ENCODE measurements around the gene PLAGL1. TPM values are rescaled to one million over a fixed set of nuclear protein-coding genes. Genes with fewer than 3 reads are reported as not detected.

Gene PLAGL1
- total RNA-seq, 6 experiments from 2014 or later, result 0.74 to 3.2 (median 1.6) TPM

DNA sequence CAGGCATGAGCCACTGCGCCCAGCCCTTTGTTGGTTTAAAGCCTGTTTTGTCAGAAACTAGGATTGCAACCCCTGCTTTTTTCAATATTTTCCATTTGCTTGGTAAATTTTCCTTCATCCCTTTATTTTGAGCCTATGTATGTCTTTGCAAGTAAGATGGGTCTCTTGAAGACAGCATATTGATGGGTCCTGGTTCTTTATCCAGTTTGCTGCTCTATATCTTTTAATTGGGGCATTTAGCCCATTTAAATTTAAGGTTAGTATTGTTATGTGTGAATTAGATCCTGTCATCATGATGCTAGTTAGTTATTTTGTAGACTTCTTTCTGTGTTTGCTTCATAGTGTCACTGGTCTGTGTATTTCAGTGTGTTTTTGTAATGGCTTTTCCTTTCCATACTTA is 97.0 kb downstream of the PLAGL1 start:
- Histone ChIP-seq H3K27me3 (no peaks in the 10 kb centered on the region), H3K4me1 (no peaks in the 10 kb centered on the region), H3K9me3 (no peaks in the 10 kb centered on the region), H3K4me3 (no peak overlapping the region), H3K27ac (no peak overlapping the region), H3K36me3 (no peaks in the 10 kb centered on the region)
- DNase-seq (no peak), ATAC-seq (no peak)
- WGBS (ENCODE audit: insufficient coverage, low coverage, low lambda C conversion rate, missing lambda C conversion rate), result 100% methylated on average over 1 of the region's 1 CpG
- TF ChIP-seq POLR2A (IDR thresholded peaks at IDR 0.05), result no peak
- TF ChIP-seq, protein P1, sequence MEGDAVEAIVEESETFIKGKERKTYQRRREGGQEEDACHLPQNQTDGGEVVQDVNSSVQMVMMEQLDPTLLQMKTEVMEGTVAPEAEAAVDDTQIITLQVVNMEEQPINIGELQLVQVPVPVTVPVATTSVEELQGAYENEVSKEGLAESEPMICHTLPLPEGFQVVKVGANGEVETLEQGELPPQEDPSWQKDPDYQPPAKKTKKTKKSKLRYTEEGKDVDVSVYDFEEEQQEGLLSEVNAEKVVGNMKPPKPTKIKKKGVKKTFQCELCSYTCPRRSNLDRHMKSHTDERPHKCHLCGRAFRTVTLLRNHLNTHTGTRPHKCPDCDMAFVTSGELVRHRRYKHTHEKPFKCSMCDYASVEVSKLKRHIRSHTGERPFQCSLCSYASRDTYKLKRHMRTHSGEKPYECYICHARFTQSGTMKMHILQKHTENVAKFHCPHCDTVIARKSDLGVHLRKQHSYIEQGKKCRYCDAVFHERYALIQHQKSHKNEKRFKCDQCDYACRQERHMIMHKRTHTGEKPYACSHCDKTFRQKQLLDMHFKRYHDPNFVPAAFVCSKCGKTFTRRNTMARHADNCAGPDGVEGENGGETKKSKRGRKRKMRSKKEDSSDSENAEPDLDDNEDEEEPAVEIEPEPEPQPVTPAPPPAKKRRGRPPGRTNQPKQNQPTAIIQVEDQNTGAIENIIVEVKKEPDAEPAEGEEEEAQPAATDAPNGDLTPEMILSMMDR (IDR thresholded peaks at IDR 0.05), result no peak
- intact Hi-C loops (cut with DNase I), result no loop called here

DNA sequence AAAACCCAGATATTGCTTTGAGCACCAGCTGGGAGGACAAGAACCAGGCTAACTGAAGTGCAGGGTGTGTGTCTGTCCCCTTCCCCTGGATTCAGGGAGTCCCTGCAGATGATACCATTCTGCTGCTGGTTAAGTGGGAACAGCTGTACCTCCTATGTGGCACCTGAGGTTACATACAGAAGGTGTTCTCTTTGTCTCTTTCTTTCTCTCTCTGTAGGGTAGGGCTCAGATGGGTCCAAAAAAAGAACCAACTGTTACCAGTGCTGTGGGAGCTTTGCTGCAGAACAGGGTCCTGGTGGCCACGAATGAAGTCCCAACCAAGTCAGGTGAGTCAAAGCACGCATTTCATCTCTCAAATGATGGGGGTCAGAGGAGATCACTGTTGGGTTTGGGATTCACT is 105.2 kb downstream of the PLAGL1 start:
- intact Hi-C loops (cut with DNase I), result no loop called here
- no peak for DNase-seq
- no peak for TF ChIP-seq POLR2A (IDR thresholded peaks at IDR 0.05)
- TF ChIP-seq, protein P1 (IDR thresholded peaks at IDR 0.05), result no peak

DNA sequence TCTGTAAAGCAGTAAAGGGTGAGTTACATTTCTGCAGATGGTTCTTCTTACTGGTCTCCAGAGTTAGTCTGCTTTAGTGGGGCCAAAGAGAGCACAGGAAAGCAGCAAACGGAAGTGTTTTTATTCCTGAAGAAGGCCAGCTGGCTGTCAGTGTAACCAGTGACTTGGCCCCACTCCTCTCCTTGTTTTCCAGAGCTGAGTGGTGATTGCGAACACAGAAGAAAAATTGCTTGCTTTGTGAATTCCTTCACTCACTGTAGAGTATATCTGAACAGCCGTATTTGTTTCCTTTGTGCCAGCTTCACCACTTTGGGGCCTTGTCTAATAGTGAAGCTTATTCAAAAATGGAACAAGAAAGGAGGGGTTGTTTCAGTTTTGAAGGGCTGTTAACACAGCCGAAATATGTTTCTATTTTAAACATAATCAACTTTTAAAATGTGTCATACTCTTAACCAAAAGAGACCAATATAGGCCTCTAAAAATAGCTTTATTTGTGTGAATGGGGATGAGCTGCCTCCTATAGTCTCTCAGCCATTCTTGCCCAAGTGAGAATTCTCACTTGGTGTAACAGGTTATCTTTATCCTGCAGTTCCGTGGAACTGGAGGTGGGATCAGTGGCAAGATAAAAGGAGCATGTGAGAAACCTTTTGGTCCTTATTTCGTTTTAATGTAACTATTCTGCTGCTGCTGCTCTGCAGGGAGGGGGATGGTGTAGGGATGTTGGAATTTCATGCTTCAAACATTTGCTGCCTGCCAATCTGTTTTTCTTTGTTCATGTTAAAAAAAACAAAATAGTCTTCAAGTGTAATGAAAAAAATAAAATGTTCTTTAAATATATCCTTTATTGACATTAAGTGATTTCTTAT is 105.9 kb downstream of the PLAGL1 start:
- no peaks in the 10 kb centered on the region for H3K27me3 ChIP-seq
- DNase-seq (no peak), ATAC-seq (peak; percentile 27 to 64 (median 49))
- no peaks in the 10 kb centered on the region for H3K36me3 ChIP-seq
- H3K27ac ChIP-seq, result no peak overlapping the region
- H3K4me3 ChIP-seq, result no peak overlapping the region
- intact Hi-C loops (cut with DNase I), result no loop called here
- TF ChIP-seq POLR2A (IDR thresholded peaks at IDR 0.05), result no peak
- TF ChIP-seq, protein P1 (IDR thresholded peaks at IDR 0.05), result no peak
- H3K9me3 ChIP-seq, result no peaks in the 10 kb centered on the region
- no peaks in the 10 kb centered on the region for H3K4me1 ChIP-seq
- WGBS (ENCODE audit: insufficient coverage, low coverage, low lambda C conversion rate, missing lambda C conversion rate), result 38% methylated on average over 5 of the region's 6 CpGs

More for the DNA sequence above, 105.2 kb downstream of the PLAGL1 start:
- Histone ChIP-seq H3K27ac (no peak overlapping the region), H3K36me3 (no peaks in the 10 kb centered on the region), H3K4me3 (no peak overlapping the region), H3K4me1 (no peaks in the 10 kb centered on the region), H3K9me3 (no peaks in the 10 kb centered on the region), H3K27me3 (no peaks in the 10 kb centered on the region)
- WGBS (ENCODE audit: insufficient coverage, low coverage, low lambda C conversion rate, missing lambda C conversion rate), result no CpG with 5 or more reads among the region's 2 CpGs
- ATAC-seq, result no peak

DNA sequence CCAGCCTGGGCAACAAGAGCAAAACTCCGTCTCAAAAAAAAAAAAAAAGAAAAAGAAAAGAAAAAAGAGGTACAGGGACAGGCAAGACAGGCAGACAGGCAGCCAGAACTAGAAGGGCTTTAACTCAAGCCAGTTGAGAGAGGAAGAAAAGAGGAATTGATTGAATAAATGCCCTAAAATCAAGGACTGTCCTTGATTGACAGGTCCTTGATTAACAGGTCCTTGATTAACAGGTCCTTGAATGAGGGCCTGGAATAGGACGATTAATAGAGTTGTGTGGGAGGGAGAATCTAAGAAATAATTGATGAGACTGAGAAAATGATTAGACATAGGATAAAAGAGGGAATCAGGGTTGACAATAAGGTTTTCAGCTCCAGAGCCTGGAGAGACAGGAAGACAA is 107.7 kb downstream of the PLAGL1 start:
- H3K4me3 ChIP-seq, result no peak overlapping the region
- H3K27me3 ChIP-seq, result no peaks in the 10 kb centered on the region
- intact Hi-C loops (cut with DNase I), result no loop called here
- no peak for TF ChIP-seq POLR2A (IDR thresholded peaks at IDR 0.05)
- TF ChIP-seq, protein P1 (IDR thresholded peaks at IDR 0.05), result no peak
- H3K27ac ChIP-seq, result no peak overlapping the region
- DNase-seq (no peak), ATAC-seq (no peak)
- no peaks in the 10 kb centered on the region for H3K9me3 ChIP-seq
- no peaks in the 10 kb centered on the region for H3K36me3 ChIP-seq
- H3K4me1 ChIP-seq, result no peaks in the 10 kb centered on the region
- 73% methylated on average over 2 of the region's 2 CpGs for WGBS (ENCODE audit: insufficient coverage, low coverage, low lambda C conversion rate, missing lambda C conversion rate)
